ENCODE results near the gene SRCAP. TPM values are rescaled to one million over a fixed set of nuclear protein-coding genes. Genes with fewer than 3 reads are reported as not detected.

SRCAP gene
- total RNA-seq, 2 donors from 2014 or later: 42.8 to 79.0 TPM

DNA sequence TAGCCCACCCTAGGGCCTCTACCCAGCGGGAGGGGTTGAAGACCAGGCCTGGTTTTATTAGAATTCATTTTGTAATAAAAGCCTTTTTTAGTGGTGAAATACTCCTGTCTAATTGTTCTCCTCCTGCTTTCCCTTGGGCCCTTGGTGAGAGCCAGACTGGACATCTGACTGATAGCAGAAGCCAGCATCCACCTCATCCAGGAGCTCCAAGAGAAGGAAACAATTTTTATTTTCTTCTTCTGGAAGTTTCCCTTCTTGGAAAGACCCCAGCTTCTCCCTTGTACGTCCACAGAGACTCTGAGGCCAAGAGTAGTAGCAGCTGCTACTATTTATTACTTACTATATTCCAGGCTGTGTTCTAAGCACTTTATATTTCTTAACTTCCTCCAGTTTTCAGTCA is 45.2 kb downstream of the SRCAP start:
- WGBS: 72% methylated on average over 2 of the region's 2 CpGs
- DNase-seq (ENCODE audit: low spot score): no peak
- Histone ChIP-seq H3K4me1 (replicated peaks) (peaks cover 14% of the 10 kb centered on the region), H3K4me3 (no peak overlapping the region), H3K27me3 (replicated peaks; ENCODE audit: insufficient read depth) (no peaks in the 10 kb centered on the region), H3K27ac (peak overlapping the region in 1 of 2 donors; percentile 24), H3K9me3 (no peaks in the 10 kb centered on the region), H3K36me3 (peaks cover 0 to 2% of the 10 kb centered on the region in 2 donors)
- TF ChIP-seq, protein P1, sequence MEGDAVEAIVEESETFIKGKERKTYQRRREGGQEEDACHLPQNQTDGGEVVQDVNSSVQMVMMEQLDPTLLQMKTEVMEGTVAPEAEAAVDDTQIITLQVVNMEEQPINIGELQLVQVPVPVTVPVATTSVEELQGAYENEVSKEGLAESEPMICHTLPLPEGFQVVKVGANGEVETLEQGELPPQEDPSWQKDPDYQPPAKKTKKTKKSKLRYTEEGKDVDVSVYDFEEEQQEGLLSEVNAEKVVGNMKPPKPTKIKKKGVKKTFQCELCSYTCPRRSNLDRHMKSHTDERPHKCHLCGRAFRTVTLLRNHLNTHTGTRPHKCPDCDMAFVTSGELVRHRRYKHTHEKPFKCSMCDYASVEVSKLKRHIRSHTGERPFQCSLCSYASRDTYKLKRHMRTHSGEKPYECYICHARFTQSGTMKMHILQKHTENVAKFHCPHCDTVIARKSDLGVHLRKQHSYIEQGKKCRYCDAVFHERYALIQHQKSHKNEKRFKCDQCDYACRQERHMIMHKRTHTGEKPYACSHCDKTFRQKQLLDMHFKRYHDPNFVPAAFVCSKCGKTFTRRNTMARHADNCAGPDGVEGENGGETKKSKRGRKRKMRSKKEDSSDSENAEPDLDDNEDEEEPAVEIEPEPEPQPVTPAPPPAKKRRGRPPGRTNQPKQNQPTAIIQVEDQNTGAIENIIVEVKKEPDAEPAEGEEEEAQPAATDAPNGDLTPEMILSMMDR (IDR thresholded peaks at IDR 0.05): no peak
- TF ChIP-seq POLR2AphosphoS5 (IDR thresholded peaks at IDR 0.05): no peak
- no peak for TF ChIP-seq POLR2A (IDR thresholded peaks at IDR 0.05)
- intact Hi-C loops (cut with DNase I): no loop called here

DNA sequence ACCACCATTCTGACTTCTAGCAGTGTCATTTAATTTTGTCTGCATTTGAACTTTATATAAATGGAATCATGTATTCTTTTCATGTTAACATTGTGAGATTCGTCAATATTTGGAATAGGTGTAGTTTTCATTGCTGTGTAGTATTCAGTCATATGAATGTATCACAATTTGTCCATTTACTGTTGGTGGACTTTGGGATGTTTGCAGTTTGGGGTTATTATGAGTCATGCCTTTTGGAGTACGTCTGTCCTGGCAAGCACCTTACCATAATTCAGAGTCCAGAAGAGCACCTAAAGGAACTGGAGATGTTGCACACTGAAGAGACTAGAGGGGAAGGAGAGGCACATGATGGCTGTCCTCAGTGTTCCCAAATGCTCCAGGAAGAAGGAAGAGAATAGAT is 46.1 kb downstream of the SRCAP start:
- Histone ChIP-seq H3K4me1 (replicated peaks) (peaks cover 8% of the 10 kb centered on the region), H3K27me3 (replicated peaks; ENCODE audit: insufficient read depth) (no peaks in the 10 kb centered on the region), H3K36me3 (no peaks in the 10 kb centered on the region), H3K4me3 (no peak overlapping the region), H3K27ac (no peak overlapping the region), H3K9me3 (no peaks in the 10 kb centered on the region)
- intact Hi-C loops (cut with DNase I): no loop called here
- no peak for DNase-seq (ENCODE audit: low spot score)
- TF ChIP-seq, protein P1 (IDR thresholded peaks at IDR 0.05): no peak
- TF ChIP-seq POLR2A (IDR thresholded peaks at IDR 0.05): no peak
- no peak for TF ChIP-seq POLR2AphosphoS5 (IDR thresholded peaks at IDR 0.05)
- 63% methylated on average over 2 of the region's 2 CpGs for WGBS

DNA sequence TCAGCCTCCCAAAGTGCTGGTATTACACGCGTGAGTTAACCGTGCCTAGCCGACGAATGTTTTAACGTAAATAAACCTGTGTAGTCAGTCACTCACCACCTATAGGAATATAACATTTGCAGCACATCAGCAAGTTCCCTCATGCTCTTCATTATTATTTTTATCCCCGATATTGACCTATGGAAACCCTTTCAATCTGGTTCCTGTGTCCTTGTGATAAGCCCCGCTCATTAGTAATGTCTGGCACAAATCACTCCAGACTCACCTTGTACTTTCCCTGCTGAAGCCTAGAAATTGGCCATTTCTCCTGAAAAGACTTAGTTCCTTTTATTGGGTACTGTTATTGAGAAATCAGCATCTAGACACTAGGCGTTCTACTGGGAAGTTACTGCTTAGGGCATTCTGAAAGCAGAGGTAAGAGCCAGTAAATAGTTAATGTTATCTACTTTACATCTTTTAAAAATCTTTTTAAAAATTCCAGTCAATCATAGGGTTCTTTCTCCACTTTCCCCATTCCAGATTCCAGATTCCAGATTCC is 47.7 kb downstream of the SRCAP start:
- no peaks in the 10 kb centered on the region for H3K36me3 ChIP-seq
- peak overlapping the region in 1 of 2 donors; percentile 78 for H3K27ac ChIP-seq
- TF ChIP-seq, protein P1 (IDR thresholded peaks at IDR 0.05): no peak
- TF ChIP-seq POLR2AphosphoS5 (IDR thresholded peaks at IDR 0.05) (no peak), POLR2A (IDR thresholded peaks at IDR 0.05) (no peak)
- DNase-seq (ENCODE audit: low spot score): no peak
- no peaks in the 10 kb centered on the region for H3K4me1 ChIP-seq (replicated peaks)
- no peak overlapping the region for H3K4me3 ChIP-seq
- no peaks in the 10 kb centered on the region for H3K27me3 ChIP-seq (replicated peaks; ENCODE audit: insufficient read depth)
- no peaks in the 10 kb centered on the region for H3K9me3 ChIP-seq
- WGBS: 95% methylated on average over 9 of the region's 9 CpGs
- intact Hi-C loops (cut with DNase I): loop anchor here (2.0 kb wide), 1 partner anchor 14 kb away; no protein-coding TSS in a partner anchor

DNA sequence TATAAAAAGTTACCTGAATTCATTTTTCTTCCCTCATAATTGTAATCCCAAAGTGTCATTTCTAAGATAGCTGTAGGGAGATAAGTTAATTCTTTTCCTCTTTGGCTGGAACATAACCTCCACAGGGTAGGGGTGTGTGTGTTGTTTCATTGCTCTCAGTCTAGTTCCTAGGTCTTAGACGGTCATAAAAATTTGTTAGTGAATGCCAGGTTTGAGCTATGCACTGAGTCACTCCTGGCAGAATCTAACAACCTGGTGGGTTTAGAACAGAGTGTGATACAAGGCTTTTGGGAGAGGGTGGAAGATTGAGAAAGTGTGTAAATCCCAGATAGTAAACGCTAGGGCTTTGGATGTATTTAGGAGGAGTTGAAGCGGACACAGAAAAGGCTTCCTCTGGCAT is 48.4 kb downstream of the SRCAP start:
- Histone ChIP-seq H3K4me1 (replicated peaks) (no peaks in the 10 kb centered on the region), H3K9me3 (no peaks in the 10 kb centered on the region), H3K36me3 (no peaks in the 10 kb centered on the region), H3K27ac (peak overlapping the region; percentile 75 to 78), H3K27me3 (replicated peaks; ENCODE audit: insufficient read depth) (no peaks in the 10 kb centered on the region), H3K4me3 (peak overlapping the region in 1 of 2 donors; percentile 95)
- TF ChIP-seq POLR2A (IDR thresholded peaks at IDR 0.05): no peak
- TF ChIP-seq, protein P1 (IDR thresholded peaks at IDR 0.05): no peak
- TF ChIP-seq POLR2AphosphoS5 (IDR thresholded peaks at IDR 0.05): no peak
- intact Hi-C loops (cut with DNase I): loop anchor here (2.0 kb wide), 1 partner anchor 13 kb away; no protein-coding TSS in a partner anchor
- DNase-seq (ENCODE audit: low spot score): no peak
- 26% methylated on average over 3 of the region's 3 CpGs for WGBS
